Measurements from ENCODE around the gene S100A14.
"Not testable (repeated sequence)": the region's sequence is repeated elsewhere in the genome, so short reads cannot be mapped to it uniquely, and the experiment has no call there.

S100A14 gene

DNA sequence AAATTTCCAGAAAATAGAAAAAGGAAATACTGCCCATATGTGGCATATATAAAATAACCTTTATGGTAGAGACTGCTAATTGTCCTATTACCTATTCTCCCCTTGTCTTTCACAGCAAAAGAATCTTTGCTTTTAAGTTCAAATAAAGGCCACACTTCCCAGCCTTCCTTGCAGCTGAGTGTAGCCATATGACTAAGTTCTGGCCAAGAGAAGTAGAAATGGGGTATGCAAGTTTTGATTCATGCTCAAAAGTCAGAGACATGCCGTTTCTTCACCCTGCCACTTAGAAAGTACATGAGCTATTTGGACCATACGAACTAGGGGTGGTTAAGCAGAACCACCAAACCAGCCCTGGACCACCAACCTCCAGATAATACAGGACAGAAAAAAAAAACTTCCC lies 32.1 kb downstream of the S100A14 start:
- DNase-seq, result no peak

DNA sequence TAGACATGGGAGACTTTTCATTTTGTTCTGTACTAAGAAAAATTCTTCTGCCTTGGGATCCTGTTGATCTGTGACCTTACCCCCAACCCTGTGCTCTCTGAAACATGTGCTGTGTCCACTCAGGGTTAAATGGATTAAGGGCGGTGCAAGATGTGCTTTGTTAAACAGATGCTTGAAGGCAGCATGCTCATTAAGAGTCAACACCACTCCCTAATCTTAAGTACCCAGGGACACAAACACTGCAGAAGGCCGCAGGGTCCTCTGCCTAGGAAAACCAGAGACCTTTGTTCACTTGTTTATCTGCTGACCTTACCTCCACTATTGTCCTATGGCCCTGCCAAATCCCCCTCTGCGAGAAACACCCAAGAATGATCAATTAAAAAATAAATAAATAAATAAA lies 32.6 kb downstream of the S100A14 start:
- DNase-seq, result not testable (repeated sequence)

DNA sequence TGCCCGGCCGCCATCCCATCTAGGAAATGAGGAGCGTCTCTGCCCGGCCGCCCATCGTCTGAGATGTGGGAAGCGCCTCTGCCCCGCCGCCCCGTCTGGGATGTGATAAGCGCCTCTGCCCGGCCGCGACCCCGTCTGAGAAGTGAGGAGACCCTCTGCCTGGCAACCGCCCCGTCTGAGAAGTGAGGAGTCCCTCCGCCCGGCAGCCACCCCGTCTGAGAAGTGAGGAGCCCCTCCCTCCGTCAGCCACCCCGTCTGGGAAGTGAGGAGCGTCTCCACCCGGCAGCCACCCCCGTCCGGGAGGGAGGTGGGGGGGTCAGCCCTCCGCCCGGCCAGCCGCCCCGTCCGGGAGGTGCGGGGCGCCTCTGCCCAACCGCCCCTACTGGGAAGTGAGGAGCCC lies 33.3 kb downstream of the S100A14 start:
- DNase-seq, result not testable (repeated sequence)

DNA sequence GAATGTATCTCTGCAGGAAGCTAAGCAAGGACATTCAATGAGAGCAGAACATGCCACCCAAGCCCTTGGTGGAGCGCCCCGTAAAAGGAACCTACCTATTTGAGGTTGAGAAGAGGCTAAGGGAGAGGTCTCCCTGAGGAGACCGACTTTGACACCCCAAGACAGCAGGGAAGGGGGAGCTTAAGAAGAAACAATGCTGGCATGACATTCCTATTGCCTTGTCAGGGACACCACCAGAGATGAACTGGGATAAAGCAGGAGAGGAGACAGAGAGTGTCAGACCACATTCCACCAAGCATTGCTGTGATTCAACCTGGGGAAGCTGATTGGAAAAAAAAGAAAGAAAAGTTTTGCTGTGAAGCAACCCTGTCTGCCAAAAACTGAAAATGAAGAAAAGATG lies 37.2 kb downstream of the S100A14 start:
- no peak for DNase-seq

DNA sequence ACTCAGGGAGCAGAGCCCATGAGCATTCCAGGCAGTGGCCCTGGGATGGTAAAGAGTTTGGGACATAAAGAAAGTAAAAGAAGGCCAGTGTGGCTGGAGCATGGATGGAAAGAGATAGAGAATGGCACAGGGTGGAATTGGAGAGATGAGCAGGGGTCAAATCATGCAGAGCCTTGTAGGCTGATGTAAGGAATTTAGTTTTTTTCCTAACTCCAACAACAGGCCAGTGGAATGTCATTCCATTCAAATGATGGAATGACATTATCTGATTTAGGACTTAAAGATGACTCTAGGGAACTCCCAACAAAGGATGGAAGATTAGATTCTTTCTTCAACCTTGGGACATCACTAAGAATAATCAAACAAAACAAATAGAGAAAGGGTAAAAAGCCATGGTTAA lies 37.6 kb downstream of the S100A14 start:
- no peak for DNase-seq

DNA sequence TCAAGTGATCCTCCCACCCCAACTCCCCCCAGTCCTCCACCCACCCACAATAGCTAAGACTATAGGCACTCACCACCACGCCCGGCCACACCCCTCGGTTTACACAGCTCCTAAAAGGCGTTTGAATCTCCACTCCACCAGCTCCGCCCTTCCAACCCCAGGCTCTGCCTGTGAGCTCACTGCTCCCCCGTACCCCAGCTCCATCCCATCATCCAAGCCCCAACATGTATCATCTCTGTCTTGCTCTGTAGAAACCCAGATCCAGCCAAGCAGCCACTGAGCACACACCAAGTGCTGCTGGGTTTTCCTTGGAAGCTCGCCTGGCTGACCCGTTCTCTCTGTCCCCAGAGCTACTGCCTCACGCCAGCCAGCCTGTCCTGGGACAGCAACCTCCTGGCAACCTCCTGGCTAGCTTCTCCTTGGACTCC lies 38.5 kb downstream of the S100A14 start:
- no peak for DNase-seq

DNA sequence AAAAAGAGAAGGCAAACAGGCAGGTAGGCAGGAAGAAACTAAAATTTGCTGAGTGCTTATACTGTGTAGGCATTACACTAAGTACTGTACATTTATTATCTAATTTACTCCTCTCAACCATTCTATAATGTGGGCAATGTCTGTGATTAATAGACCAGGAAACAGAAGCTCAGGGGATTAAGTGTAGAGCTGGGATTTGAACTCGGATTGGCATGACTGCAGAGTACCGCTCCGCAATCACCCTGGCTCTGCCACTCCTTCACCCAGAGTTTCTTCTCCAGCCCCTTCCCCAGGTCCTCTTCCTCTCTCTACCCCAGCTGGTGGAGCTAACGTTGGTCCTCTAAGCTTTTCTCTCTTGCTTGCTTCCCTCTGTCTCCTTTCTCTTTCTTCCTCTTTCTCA lies 39.0 kb downstream of the S100A14 start:
- DNase-seq, result no peak

DNA sequence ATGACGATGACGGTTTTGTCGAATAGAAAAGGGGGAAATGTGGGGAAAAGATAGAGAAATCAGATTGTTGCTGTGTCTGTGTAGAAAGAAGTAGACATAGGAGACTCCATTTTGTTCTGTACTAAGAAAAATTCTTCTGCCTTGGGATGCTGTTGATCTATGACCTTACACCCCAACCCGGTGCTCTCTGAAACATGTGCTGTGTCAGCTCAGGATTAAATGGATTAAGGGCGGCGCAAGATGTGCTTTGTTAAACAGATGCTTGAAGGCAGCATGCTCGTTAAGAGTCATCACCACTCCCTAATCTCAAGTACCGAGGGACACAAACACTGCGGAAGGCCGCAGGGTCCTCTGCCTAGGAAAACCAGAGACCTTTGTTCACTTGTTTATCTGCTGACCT lies 40.6 kb downstream of the S100A14 start:
- DNase-seq, result not testable (repeated sequence)

DNA sequence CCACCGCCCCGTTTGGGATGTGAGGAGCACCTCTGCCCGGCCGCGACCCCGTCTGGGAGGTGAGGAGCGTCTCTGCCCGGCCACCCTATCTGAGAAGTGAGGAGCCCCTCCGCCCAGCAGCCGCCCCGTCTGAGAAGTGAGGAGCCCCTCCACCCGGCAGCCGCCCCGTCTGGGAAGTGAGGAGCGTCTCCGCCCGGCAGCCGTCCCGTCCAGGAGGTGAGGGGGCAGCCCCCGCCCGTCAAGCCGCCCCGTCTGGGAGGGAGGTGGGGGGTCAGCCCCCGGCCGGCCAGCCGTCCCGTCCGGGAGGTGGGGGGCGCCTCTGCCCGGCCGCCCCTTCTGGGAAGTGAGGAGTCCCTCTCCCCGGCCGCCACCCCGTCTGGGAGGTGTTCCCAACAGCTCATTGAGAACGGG lies 41.0 kb downstream of the S100A14 start:
- DNase-seq, result not testable (repeated sequence)

DNA sequence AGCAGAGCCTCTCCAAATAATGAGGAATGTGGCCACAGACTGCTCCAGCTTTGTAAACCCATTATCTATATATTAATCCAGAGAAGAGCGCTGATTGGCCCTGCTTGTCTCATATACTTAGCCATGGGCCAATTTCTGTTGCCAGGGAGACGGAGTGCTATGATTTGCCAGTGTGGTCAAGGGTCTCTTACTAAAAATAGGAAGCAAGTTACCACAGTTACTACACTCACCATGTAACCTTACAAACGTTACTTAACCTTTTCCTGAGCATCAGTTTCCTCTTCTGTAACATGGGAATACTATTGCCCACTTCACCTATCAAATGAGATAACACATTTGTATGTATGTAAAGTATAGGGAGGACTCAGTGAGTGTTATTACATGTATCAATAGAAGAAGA lies 42.8 kb downstream of the S100A14 start:
- DNase-seq, result peak; percentile 23

DNA sequence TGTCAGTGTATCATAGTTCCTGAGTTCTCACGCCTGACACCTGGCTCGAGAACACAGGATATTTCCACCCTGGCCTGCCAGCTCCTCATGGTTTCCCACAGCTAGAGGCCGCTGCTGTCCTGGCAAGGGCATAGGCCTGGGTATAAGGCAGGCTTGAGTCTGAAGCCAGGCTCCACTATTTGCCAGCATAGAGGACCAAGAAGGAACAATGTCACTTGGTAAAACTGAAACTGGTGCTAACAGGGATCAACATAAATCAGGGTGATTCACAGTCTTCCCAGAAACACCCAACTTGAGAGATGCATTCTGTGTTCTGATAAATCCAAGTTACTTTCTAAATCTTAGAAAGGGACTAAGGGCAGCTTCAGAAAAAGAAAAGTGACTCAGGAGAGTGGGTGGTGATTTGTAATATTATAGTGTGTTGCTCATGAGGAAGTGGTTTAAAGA lies 43.5 kb downstream of the S100A14 start:
- peak; percentile 82 for DNase-seq

DNA sequence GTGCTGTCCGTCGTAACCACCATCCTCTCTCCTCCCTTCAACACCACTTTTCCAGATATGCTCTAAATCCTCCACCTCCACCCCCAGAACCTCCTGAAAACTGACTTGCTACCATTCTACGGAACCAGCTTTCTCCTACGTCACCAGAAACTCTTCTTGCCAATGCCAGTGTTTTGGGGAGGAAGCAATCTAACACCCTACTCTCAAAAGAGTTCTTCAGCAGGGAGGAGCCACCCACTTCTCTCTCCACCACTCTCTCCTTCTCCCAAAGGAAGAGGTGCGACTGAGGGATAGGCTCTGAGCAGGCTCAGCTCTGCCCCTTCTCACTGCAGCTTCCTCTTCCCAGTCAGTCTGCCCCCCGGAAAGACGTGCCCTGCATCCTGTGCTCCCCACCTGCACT lies 44.4 kb downstream of the S100A14 start:
- DNase-seq, result no peak

DNA sequence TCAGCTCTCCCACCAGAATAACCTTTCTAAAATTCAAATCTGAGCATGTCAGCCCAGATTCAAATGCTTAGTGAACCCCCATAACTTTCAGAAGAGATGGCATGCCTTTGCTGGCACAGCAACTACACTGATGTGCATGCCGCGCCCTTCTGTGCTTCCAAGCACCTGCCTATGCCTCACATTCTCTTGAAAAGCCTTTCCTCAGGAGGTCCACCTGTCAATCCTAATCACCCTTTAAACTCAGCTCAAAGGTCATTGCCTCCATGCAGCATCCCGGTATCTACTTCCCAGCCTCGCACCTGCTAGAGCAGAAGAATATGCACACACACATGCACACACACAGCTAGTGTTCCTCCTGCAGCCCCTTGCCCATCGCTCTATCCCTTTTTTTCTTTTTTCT lies 45.3 kb downstream of the S100A14 start:
- no peak for DNase-seq

DNA sequence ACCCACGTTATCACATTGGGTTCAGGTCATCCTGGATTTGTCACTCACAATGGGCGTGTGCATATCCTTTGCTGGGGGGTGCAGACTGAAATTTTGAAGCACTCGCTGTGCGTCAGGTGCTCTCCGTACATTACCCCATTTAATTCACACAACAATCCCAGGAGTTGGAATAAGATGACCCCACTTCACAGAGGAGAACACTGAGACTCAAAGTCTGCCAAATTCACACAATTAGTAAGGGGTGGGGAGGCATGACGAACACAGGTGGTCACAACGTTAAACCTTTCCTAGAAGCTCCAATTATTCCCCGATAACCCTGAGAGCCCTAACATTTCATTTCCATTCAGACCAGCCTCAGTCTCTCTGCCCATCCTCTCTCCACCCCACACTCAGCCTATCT lies 46.7 kb downstream of the S100A14 start:
- DNase-seq, result no peak

DNA sequence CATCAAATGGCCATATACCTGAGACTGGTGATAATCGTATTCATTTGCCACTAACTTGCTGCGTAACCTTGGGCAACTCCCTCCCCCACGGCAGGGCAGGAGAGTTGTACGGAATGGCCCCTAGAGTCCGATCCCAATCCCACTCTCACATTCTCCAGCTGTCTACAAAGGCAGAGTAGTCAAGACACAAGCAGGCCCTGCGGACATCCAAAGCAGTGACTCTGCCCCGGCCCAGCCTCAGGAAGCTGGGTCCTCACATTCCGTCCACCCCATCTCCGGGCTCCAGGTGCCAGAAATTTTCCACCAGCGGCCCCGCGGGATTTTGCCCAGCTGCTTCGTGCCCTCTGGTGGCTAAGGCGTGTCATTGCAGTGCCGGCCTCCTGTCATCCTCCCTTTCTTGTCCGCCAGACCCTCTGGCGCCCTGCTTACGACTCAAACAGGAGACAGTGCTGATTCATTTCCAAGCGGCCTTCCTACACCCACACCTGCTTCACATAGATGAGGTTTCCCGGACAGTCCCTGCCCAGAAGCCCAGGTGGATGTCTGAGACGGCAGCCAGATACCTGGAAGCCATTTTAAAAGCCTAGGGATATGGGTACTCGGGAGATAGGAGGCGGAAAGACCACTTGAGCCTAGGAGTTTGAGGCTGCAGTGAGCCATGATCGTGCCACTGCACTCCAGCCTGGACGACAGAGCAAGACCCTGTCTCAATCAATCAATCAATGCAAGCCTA lies 47.6 kb downstream of the S100A14 start:
- peak; percentile 92 for DNase-seq

DNA sequence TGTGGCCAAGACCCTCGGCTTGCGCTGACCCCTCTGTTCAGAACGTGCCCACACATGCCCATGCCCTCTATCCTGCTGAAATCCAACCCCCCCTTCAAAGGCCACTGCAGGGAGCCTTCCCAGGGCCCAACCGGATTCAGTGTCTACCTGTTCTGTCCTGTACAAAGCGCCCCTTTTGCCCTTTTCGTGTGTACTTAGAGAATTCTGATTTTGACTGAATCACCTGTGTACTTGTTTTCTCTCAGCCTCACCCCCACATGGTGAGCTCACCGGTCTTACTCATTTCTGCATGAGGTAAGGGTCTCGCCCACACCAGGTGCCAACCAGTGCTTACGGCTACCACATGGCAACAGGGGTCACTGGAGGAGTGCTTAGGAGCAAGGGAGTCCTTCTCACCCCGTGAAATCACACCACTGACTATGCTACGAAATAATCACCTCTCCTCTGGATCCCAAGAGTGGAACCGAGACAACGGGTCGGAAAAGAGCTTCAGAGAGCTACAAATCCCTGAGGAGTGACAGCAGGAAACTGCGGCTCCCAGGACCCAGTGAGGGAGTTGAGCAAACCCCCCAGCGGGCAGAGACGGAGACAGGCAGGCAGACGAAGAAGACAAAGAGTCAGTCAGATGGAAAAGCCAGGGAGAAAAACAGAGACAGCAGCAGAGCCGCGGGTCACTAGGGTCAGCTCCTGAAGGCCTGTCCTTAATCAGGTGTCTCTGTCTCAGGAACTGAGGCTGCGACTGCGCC lies 48.3 kb downstream of the S100A14 start:
- peak; percentile 24 for DNase-seq

DNA sequence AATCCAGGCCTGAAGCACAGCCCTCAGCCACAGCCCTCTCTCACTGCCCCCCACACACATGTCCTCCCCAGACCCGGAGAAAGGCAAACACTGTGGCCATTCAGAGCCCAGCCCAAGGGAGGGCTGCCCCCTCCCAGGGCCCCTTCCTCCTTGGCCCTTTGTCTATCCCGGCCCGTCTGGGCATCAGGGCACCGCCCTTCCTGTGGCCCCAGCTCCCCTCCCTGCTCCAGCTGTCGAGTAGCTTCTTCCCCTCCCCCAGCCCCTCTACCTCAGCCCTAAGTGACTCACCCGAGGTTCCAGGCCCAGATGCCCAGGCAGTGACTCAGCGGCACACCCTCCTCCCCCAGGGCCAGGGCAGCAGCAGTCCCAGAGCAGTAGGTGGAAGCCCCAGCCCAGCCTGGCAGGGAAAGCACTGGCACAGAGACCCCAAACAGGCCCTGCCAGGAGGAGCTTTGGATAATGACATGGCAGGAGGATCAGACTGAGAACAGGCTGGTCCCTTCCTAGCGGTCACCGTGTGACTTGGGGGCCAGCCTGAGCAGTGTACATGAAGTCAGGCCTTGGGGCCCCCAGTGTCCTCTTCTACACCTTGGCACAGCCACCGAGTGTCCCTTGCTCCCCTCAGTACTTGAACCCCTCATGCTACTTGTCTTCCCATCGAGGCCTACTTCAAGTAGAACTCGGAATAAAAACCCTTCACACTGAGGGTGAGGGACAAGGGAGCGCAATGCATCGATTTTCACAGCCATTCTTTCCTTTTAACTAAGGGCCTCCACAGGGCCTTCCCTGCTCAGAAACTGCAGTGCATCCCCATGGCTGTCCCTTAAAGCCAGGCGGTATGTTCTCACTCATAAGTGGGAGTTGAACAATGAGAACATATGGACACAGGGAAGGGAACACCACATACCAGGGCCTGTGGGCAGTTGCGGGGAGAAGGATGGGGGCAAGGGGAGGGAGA lies 49.4 kb downstream of the S100A14 start:
- DNase-seq, result peak; percentile 94

DNA sequence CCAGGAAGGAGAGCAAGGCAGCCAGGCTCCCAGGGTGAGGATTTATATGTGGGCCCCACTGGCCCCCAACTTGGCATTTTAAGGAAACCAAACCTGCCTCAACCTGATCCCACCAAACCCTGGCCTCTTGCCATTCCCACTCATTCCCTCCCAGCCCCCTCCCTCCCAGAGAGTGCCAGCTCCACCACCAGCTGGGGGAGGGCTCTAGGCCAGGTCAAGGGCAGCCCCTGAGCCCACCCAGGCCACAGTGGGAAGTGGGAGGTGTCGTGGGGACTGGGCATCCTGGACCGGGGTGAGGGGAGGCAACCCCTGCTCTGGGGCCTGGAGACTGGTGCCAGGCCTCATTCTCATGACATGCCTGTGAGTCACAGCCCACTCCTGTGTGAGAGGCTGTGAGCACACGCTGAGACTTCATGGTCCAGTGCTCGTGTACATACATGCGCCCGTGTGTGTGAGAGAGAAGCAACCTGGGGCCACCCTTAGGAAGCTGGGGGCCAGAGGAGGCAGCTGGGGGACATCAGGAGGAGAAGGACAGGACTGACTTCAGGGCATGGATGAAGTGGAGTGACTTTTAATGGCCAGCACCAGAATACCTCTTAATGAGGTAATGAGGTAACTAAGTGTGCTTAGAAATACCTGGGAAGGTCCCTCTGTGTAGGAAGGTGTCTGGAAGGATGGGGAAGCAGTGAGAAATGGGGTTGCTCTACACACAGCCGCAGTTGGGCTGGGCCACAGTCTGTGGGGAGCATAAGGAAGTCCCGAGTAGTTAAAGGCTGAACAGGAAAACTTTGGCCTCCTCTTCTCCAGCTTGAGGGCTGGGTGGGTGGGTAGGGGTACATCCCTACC lies 50.4 kb downstream of the S100A14 start, which contains the start of gene S100A2:
Gene S100A2 (minus strand): TSS at position 316 of the 846 bp plus-strand sequence. CDS start 1,967 bp downstream, outside the sequence.
- peak; percentile 55 for DNase-seq

Measured in femur (tissue), 1 donor.